IMR-90 (cell line): ENCODE data around the gene CWC15. TPM values are rescaled to one million over a fixed set of nuclear protein-coding genes. Genes with fewer than 3 reads are reported as not detected.

Experiments
- ATAC-seq: fragments of 200-7000 bp; cut with Tn5 transposase; 2 replicates; pipeline ENCODE4 v1.9.1; 2020; ENCODE audit warnings: low read depth, mild to moderate bottlenecking, moderate library complexity
- BruUV-seq: library from RNA; stranded (reverse); fragments of 400-500 nt; replicated peaks from 2 replicates; lab custom pipeline; 2021; lab: Mats Ljungman, UMichigan
- CTCF ChIA-PET: fragments of 300-600 bp; formaldehyde crosslinking; extraction: SDS; loops from one replicate; lab custom pipeline; 2021; ENCODE audit warnings: antibody characterized with exemption; lab: Yijun Ruan, JAX
- POLR2A ChIA-PET: fragments of 300-600 bp; sonication (Branson Sonifier 250); formaldehyde crosslinking; loops from one replicate; lab custom pipeline; 2022; ENCODE audit warnings: antibody characterized with exemption; ENCODE audit not compliant: unreplicated experiment; lab: Charles Lee
- DNase-seq: peaks from one replicate; pipeline ENCODE4 v3.0.0; 2013
- H2AFZ ChIP-seq: replicated peaks from 2 replicates; pipeline ENCODE3; 2013; ENCODE audit warnings: low read length, mild to moderate bottlenecking; ENCODE audit not compliant: poor library complexity
- H2AK5ac ChIP-seq: 2 replicates; pipeline ENCODE4 v1.6.1; 2013; ENCODE audit warnings: low read depth, low read length, inconsistent platforms
- H2AK9ac ChIP-seq: replicated peaks from 2 replicates; pipeline ENCODE3; 2013; ENCODE audit warnings: mild to moderate bottlenecking, low read depth, low read length, moderate library complexity; ENCODE audit not compliant: poor library complexity
- H2BK120ac ChIP-seq: 2 replicates; pipeline ENCODE4 v1.6.1; 2013; ENCODE audit warnings: low read depth, low read length, inconsistent platforms
- H2BK15ac ChIP-seq: 3 replicates; pipeline ENCODE4 v1.6.1; 2013; ENCODE audit warnings: low read depth, low read length, inconsistent platforms
- H2BK20ac ChIP-seq: 2 replicates; pipeline ENCODE4 v1.6.1; 2013; ENCODE audit warnings: low read depth, mild to moderate bottlenecking, inconsistent platforms, low read length, moderate library complexity
- H2BK5ac ChIP-seq: 2 replicates; pipeline ENCODE4 v1.6.1; 2013; ENCODE audit warnings: mild to moderate bottlenecking, low read depth, low read length, inconsistent platforms; ENCODE audit not compliant: poor library complexity, severe bottlenecking
- H3K14ac ChIP-seq: replicated peaks from 2 replicates; pipeline ENCODE4 v1.6.1; 2013; ENCODE audit warnings: low read depth, low read length, inconsistent platforms
- H3K18ac ChIP-seq: 2 replicates; pipeline ENCODE4 v1.6.1; 2013; ENCODE audit warnings: low read depth, low read length, control low read depth
- H3K23ac ChIP-seq: 2 replicates; pipeline ENCODE4 v1.6.1; 2013; ENCODE audit warnings: low read depth, low read length, inconsistent platforms
- H3K27ac ChIP-seq: 2 replicates; pipeline ENCODE4 v1.5.1; 2013; ENCODE audit warnings: mild to moderate bottlenecking, control low read depth, low read length; ENCODE audit not compliant: insufficient read depth
- H3K27me3 ChIP-seq: 2 replicates; pipeline ENCODE4 v1.6.1; 2013; ENCODE audit warnings: low read length; ENCODE audit not compliant: control insufficient read depth, insufficient read depth
- H3K36me3 ChIP-seq: 2 replicates; pipeline ENCODE4 v1.6.1; 2013; ENCODE audit warnings: low read length, mixed read lengths; ENCODE audit not compliant: control insufficient read depth, insufficient read depth
- H3K4ac ChIP-seq: 2 replicates; pipeline ENCODE4 v1.6.1; 2013; ENCODE audit warnings: low read depth, low read length, inconsistent platforms
- H3K4me1 ChIP-seq: 2 replicates; pipeline ENCODE4 v1.6.1; 2013; ENCODE audit warnings: low read length, mixed read lengths; ENCODE audit not compliant: control insufficient read depth, insufficient read depth
- H3K4me2 ChIP-seq: 2 replicates; pipeline ENCODE4 v1.6.1; 2013; ENCODE audit warnings: low read depth, mild to moderate bottlenecking, control low read depth, low read length, moderate library complexity
- H3K4me3 ChIP-seq: 2 replicates; pipeline ENCODE4 v1.5.1; 2013; ENCODE audit warnings: low read depth, mild to moderate bottlenecking, control low read depth, low read length, moderate library complexity; ENCODE audit not compliant: insufficient read depth
- H3K56ac ChIP-seq: 2 replicates; pipeline ENCODE4 v1.6.1; 2013; ENCODE audit warnings: low read length, inconsistent platforms; ENCODE audit not compliant: insufficient read depth; ENCODE audit errors: extremely low read depth
- H3K79me1 ChIP-seq, 2 experiments: 2 replicates each; pipeline ENCODE4 v1.6.1; 2013; ENCODE audit warnings: low read length in 2 of 2, inconsistent platforms in 1 of 2, low read depth in 1 of 2
- H3K9ac ChIP-seq: 2 replicates; pipeline ENCODE4 v1.6.1; 2013; ENCODE audit warnings: low read depth, low read length, control low read depth
- H3K9me1 ChIP-seq: 2 replicates; pipeline ENCODE4 v1.6.1; 2013; ENCODE audit warnings: low read length, inconsistent platforms; ENCODE audit not compliant: insufficient read depth
- H3K9me3 ChIP-seq: 2 replicates; pipeline ENCODE4 v1.6.1; 2013; ENCODE audit warnings: low read length; ENCODE audit not compliant: control insufficient read depth, insufficient read depth
- H4K20me1 ChIP-seq: 2 replicates; pipeline ENCODE4 v1.6.1; 2013; ENCODE audit warnings: low read length, inconsistent platforms; ENCODE audit not compliant: insufficient read depth
- H4K5ac ChIP-seq: 2 replicates; pipeline ENCODE4 v1.6.1; 2013; ENCODE audit warnings: mild to moderate bottlenecking, low read depth, low read length, control low read depth
- H4K8ac ChIP-seq, 2 experiments: 2 replicates each; pipeline ENCODE4 v1.6.1; 2013; ENCODE audit warnings: low read depth in 2 of 2, low read length in 2 of 2, control low read depth in 1 of 2, inconsistent platforms in 1 of 2
- H4K91ac ChIP-seq: 2 replicates; pipeline ENCODE4 v1.6.1; 2013; ENCODE audit warnings: low read depth, low read length, inconsistent platforms; ENCODE audit not compliant: insufficient read depth
- CEBPB ChIP-seq: IDR thresholded peaks from 2 replicates; pipeline ENCODE4 v1.6.1; 2012; ENCODE audit warnings: low read depth, low read length, improper control_type of control experiment
- MAZ ChIP-seq: IDR thresholded peaks from 2 replicates; pipeline ENCODE4 v1.6.1; 2012; ENCODE audit warnings: low read depth, mild to moderate bottlenecking, low read length, improper control_type of control experiment, moderate library complexity, borderline replicate concordance
- MXI1 ChIP-seq: IDR thresholded peaks from 2 replicates; pipeline ENCODE4 v1.6.1; 2012; ENCODE audit warnings: low read depth, mild to moderate bottlenecking, low read length, moderate library complexity, borderline replicate concordance
- NFE2L2 ChIP-seq: fragments of 150-350 bp; IDR thresholded peaks from 2 replicates; pipeline ENCODE4 v1.6.1; 2016; ENCODE audit warnings: low read depth, mild to moderate bottlenecking, low read length
- WGBS, 2 experiments: methylation state at CpG; one replicate each; pipeline versions ENCODE4 v1.1.5 to v1.1.7; 2013; ENCODE audit warnings: missing lambda C conversion rate in 2 of 2; ENCODE audit not compliant: insufficient read length in 1 of 2; ENCODE audit errors: extremely low coverage in 2 of 2; 5-methylcytosine and 5-hydroxymethylcytosine counted together
- dilution Hi-C: fragments of 300-500 bp; cut with HindIII; formaldehyde crosslinking; loops from one replicate; pipeline ENCODE4 v1.14.3; 2018; ENCODE audit warnings: low sequenced_read_pairs; ENCODE audit not compliant: unreplicated experiment
- in situ Hi-C: fragments of 300-500 bp; cut with MboI; formaldehyde crosslinking; loops from 3 replicates; pipeline ENCODE4 v1.14.3; 2019; ENCODE audit warnings: low sequenced_read_pairs, inconsistent platforms, mixed read lengths
- intact Hi-C: fragments of 100-400 bp; cut with micrococcal nuclease; formaldehyde crosslinking; loops from 2 replicates; pipeline ENCODE4 v1.10.0; 2022
- polyA plus RNA-seq, 3 experiments: library from polyadenylated mRNA; depleted of rRNA; stranded (reverse); fragments of >200 nt; gene quantifications; 2 replicates each; pipeline ENCODE4 v1.2.3, GENCODE V29; 2012; ENCODE audit warnings: low replicate concordance in 1 of 3
- total RNA-seq: library from RNA; depleted of rRNA; stranded (reverse); fragments of >200 nt; gene quantifications from 2 replicates; pipeline ENCODE4 v1.2.3, GENCODE V29; 2012

Gene CWC15
- total and polyA plus RNA-seq, 2 of the 4 experiments (the other 2 are of a cell fraction) = 38.4 to 48.6 TPM

- ATAC-seq = no peak
- CTCF ChIA-PET = interaction anchor here (0.5 kb wide), 1 partner anchor 33 kb away, joined by 3 read pairs; no protein-coding TSS in a partner anchor
These were observed 14.2 kb downstream of the CWC15 start for GRCh38 chr11:94959179-94959578.

More at GRCh38 chr11:94959179-94959578, 14.2 kb downstream of the CWC15 start:
- H4K5ac ChIP-seq = no peak overlapping the region
- H3K18ac ChIP-seq = no peak overlapping the region
- no peak overlapping the region for H3K56ac ChIP-seq
- H3K4me1 ChIP-seq = peaks cover 5% of the 10 kb centered on the region
- intact Hi-C loops (no loop called here), in situ Hi-C loops (no loop called here), dilution Hi-C loops (no loop called here)
- H3K9me1 ChIP-seq = 0 out of 2 replicates have a peak, but pooled peaks cover 4% of the 10 kb centered on the region
- no peaks in the 10 kb centered on the region for H3K27me3 ChIP-seq
- no peak overlapping the region for H4K91ac ChIP-seq
- no peaks in the 10 kb centered on the region; a peak in 1 of 4 replicates for H3K79me1 ChIP-seq
- H3K9me3 ChIP-seq = no peaks in the 10 kb centered on the region
- H3K9ac ChIP-seq = no peak overlapping the region
- no peak for DNase-seq
- no peak overlapping the region for H2BK15ac ChIP-seq
- POLR2A ChIA-PET = no interaction called here
- H2BK5ac ChIP-seq = no peak overlapping the region
- H3K4me2 ChIP-seq = no peak overlapping the region
- H3K27ac ChIP-seq = no peak overlapping the region
- H3K14ac ChIP-seq = no peak overlapping the region
- no peak overlapping the region for H3K4ac ChIP-seq
- 88% methylated on average over 1 of the region's 2 CpGs; no CpG with 5 or more reads in 1 of the 2 experiments for WGBS, 2 experiments
- peaks cover 9% of the 10 kb centered on the region for H3K36me3 ChIP-seq
- no peak overlapping the region for H3K23ac ChIP-seq
- H3K4me3 ChIP-seq = no peak overlapping the region
- TF ChIP-seq MXI1 (no peak), NFE2L2 (no peak), MAZ (no peak), CEBPB (no peak)
- no peak overlapping the region for H2BK120ac ChIP-seq
- no peaks in the 10 kb centered on the region for H4K20me1 ChIP-seq
- no peak overlapping the region for H2AK9ac ChIP-seq
- no peak overlapping the region for H4K8ac ChIP-seq
- H2AFZ ChIP-seq = no peak overlapping the region
- BruUV-seq = no TSS peak
- no peak overlapping the region for H2AK5ac ChIP-seq
- H2BK20ac ChIP-seq = no peak overlapping the region
